GM23338 (cell line): ENCODE results near the gene MEF2D. TPM values are rescaled to one million over a fixed set of nuclear protein-coding genes. Genes with fewer than 3 reads are reported as not detected.

Experiments used
- ATAC-seq: fragments of 200-7000 bp; cut with Tn5 transposase; 3 replicates; pipeline ENCODE4 v1.9.1; 2020
- DNase-seq: peaks from one replicate; pipeline ENCODE4 v3.0.0-alpha.2; 2015; ENCODE audit warnings: low spot score
- H2AFZ ChIP-seq: fragments of 200-600 bp; sonication (generic); 2 replicates; pipeline ENCODE4 v1.8.0; 2016; ENCODE audit warnings: antibody characterized with exemption, mild to moderate bottlenecking, moderate library complexity
- H3F3A ChIP-seq: fragments of 200-600 bp; sonication (generic); replicated peaks from 2 replicates; pipeline ENCODE4 v1.8.0; 2017; ENCODE audit warnings: antibody characterized with exemption, mixed run types, low read depth
- H3K27ac ChIP-seq: fragments of 200-600 bp; sonication (generic); 2 replicates; pipeline ENCODE4 v1.6.1; 2016; ENCODE audit warnings: low read depth
- H3K27me3 ChIP-seq: fragments of 200-600 bp; sonication (generic); 2 replicates; pipeline ENCODE4 v1.8.0; 2016; ENCODE audit warnings: mild to moderate bottlenecking, mixed run types, moderate library complexity; ENCODE audit not compliant: insufficient read depth
- H3K36me3 ChIP-seq: fragments of 200-600 bp; sonication (generic); 2 replicates; pipeline ENCODE4 v1.8.0; 2016; ENCODE audit warnings: mild to moderate bottlenecking; ENCODE audit not compliant: insufficient read depth
- H3K4me1 ChIP-seq: fragments of 200-600 bp; sonication (generic); 2 replicates; pipeline ENCODE4 v1.8.0; 2016; ENCODE audit warnings: mild to moderate bottlenecking, moderate library complexity; ENCODE audit not compliant: insufficient read depth
- H3K4me2 ChIP-seq: fragments of 200-600 bp; sonication (generic); 2 replicates; pipeline ENCODE4 v1.7.1; 2017; ENCODE audit warnings: mixed run types
- H3K4me3 ChIP-seq: fragments of 200-600 bp; sonication (generic); 2 replicates; pipeline ENCODE4 v1.6.1; 2016; ENCODE audit warnings: mixed run types
- H3K79me2 ChIP-seq: fragments of 200-600 bp; sonication (generic); replicated peaks from 2 replicates; pipeline ENCODE4 v1.8.0; 2017; ENCODE audit warnings: mild to moderate bottlenecking; ENCODE audit not compliant: insufficient read depth
- H3K9me2 ChIP-seq: fragments of 200-600 bp; sonication (generic); 2 replicates; pipeline ENCODE4 v1.8.0; 2017; ENCODE audit not compliant: insufficient read depth
- H4K20me1 ChIP-seq: fragments of 200-600 bp; sonication (generic); replicated peaks from 2 replicates; pipeline ENCODE4 v1.8.0; 2017; ENCODE audit warnings: mild to moderate bottlenecking; ENCODE audit not compliant: insufficient read depth
- H3K27ac Mint-ChIP-seq: 2 replicates; pipeline ENCODE4 v1.8.0; 2020; ENCODE audit warnings: inconsistent platforms, mild to moderate bottlenecking, moderate library complexity, mixed read lengths
- H3K27me3 Mint-ChIP-seq: 3 replicates; pipeline ENCODE4 v1.8.0; 2022; ENCODE audit warnings: low read depth, mild to moderate bottlenecking, moderate library complexity, mixed read lengths, inconsistent platforms; ENCODE audit not compliant: insufficient read depth, poor library complexity
- H3K36me3 Mint-ChIP-seq: 3 replicates; pipeline ENCODE4 v1.8.0; 2021; ENCODE audit warnings: low read depth, mild to moderate bottlenecking, inconsistent platforms, moderate library complexity, mixed read lengths
- H3K4me1 Mint-ChIP-seq: 3 replicates; pipeline ENCODE4 v1.8.0; 2020; ENCODE audit warnings: mild to moderate bottlenecking, inconsistent platforms, mixed read lengths
- H3K4me3 Mint-ChIP-seq: 3 replicates; pipeline ENCODE4 v1.8.0; 2021; ENCODE audit warnings: moderate library complexity, mild to moderate bottlenecking, inconsistent platforms, mixed read lengths
- H3K9me3 Mint-ChIP-seq: 3 replicates; pipeline ENCODE4 v1.8.0; 2020; ENCODE audit warnings: moderate library complexity, mild to moderate bottlenecking, inconsistent platforms, mixed read lengths
- CREB1 ChIP-seq: fragments of 250-450 bp; sonication (Bioruptor Pico); IDR thresholded peaks from 2 replicates; pipeline ENCODE4 v1.5.0; 2020; ENCODE audit warnings: low read depth, mild to moderate bottlenecking, moderate library complexity
- EZH2phosphoT487 ChIP-seq: fragments of 200-600 bp; sonication (generic); IDR thresholded peaks from one replicate; pipeline ENCODE4 v1.8.1; 2018; ENCODE audit warnings: antibody characterized with exemption; ENCODE audit not compliant: unreplicated experiment
- JUNB ChIP-seq: IDR thresholded peaks from one replicate; pipeline ENCODE4 v1.6.1; 2016; ENCODE audit warnings: antibody characterized with exemption; ENCODE audit not compliant: unreplicated experiment
- NANOG ChIP-seq: IDR thresholded peaks from 2 replicates; pipeline ENCODE4 v1.6.1; 2016; ENCODE audit warnings: antibody characterized with exemption, borderline replicate concordance
- POLR2AphosphoS5 ChIP-seq: IDR thresholded peaks from 2 replicates; pipeline ENCODE4 v1.6.1; 2016; ENCODE audit warnings: antibody characterized with exemption, low read depth
- STAT1 ChIP-seq: IDR thresholded peaks from one replicate; pipeline ENCODE4 v1.6.1; 2016; ENCODE audit warnings: antibody characterized with exemption; ENCODE audit not compliant: unreplicated experiment
- polyA plus RNA-seq: library from polyadenylated mRNA; unstranded; fragments of >200 nt; fragmentation: Nextera tagmentation; extraction: Ambion mirVana; gene quantifications from 2 replicates; pipeline ENCODE4 v1.2.1, GENCODE V29; 2016
- total RNA-seq: library from RNA; depleted of rRNA; stranded (reverse); fragments of >200 nt; shearing (Covaris generic); gene quantifications from 2 replicates; pipeline ENCODE4 v1.2.3, GENCODE V29; 2014
- TF ChIP-seq, protein P1 (sequence below): IDR thresholded peaks from 2 replicates; pipeline ENCODE4 v1.6.1; 2016; ENCODE audit warnings: antibody characterized with exemption
- TF ChIP-seq, protein P2 (sequence below), 2 experiments: fragments of 200-600 bp in 1 of 2; sonication (generic) in 1 of 2; conservative IDR thresholded peaks; 2 replicates each; pipeline versions ENCODE4 v1.5.1 to v1.6.1; 2016 to 2017; ENCODE audit warnings: antibody characterized with exemption in 2 of 2, low read depth in 2 of 2, mild to moderate bottlenecking in 2 of 2, moderate library complexity in 1 of 2

The MEF2D gene
- total and polyA plus RNA-seq, 2 experiments from 2014 or later: 10.6 to 15.5 TPM

GRCh38 chr1:156461109-156461508 lies 39.5 kb downstream of the MEF2D start:
- 0 out of 2 replicates have a peak, but pooled peaks cover 9% of the 10 kb centered on the region for H3F3A ChIP-seq
- H3K4me1 Mint-ChIP-seq: peaks cover 37% of the 10 kb centered on the region
- no peaks in the 10 kb centered on the region for H4K20me1 ChIP-seq

GRCh38 chr1:156460525-156460924 lies 40.0 kb downstream of the MEF2D start:
- H3K36me3 Mint-ChIP-seq: no peaks in the 10 kb centered on the region
- Histone ChIP-seq H3K4me2 (no peak overlapping the region), H3K79me2 (no peaks in the 10 kb centered on the region), H3K9me2 (no peaks in the 10 kb centered on the region), H3K27me3 (no peaks in the 10 kb centered on the region), H3K4me1 (peaks cover 20% of the 10 kb centered on the region), H3K4me3 (no peak overlapping the region), H3K36me3 (no peaks in the 10 kb centered on the region), H4K20me1 (no peaks in the 10 kb centered on the region), H2AFZ (no peak overlapping the region), H3F3A (0 out of 2 replicates have a peak, but pooled peaks cover 12% of the 10 kb centered on the region), H3K27ac (no peak overlapping the region)
- no peak overlapping the region for H3K4me3 Mint-ChIP-seq
- DNase-seq: no peak
- TF ChIP-seq JUNB (no peak), CREB1 (no peak), NANOG (no peak)
- TF ChIP-seq, protein P1, sequence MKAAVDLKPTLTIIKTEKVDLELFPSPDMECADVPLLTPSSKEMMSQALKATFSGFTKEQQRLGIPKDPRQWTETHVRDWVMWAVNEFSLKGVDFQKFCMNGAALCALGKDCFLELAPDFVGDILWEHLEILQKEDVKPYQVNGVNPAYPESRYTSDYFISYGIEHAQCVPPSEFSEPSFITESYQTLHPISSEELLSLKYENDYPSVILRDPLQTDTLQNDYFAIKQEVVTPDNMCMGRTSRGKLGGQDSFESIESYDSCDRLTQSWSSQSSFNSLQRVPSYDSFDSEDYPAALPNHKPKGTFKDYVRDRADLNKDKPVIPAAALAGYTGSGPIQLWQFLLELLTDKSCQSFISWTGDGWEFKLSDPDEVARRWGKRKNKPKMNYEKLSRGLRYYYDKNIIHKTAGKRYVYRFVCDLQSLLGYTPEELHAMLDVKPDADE: no peak
- TF ChIP-seq, protein P2, sequence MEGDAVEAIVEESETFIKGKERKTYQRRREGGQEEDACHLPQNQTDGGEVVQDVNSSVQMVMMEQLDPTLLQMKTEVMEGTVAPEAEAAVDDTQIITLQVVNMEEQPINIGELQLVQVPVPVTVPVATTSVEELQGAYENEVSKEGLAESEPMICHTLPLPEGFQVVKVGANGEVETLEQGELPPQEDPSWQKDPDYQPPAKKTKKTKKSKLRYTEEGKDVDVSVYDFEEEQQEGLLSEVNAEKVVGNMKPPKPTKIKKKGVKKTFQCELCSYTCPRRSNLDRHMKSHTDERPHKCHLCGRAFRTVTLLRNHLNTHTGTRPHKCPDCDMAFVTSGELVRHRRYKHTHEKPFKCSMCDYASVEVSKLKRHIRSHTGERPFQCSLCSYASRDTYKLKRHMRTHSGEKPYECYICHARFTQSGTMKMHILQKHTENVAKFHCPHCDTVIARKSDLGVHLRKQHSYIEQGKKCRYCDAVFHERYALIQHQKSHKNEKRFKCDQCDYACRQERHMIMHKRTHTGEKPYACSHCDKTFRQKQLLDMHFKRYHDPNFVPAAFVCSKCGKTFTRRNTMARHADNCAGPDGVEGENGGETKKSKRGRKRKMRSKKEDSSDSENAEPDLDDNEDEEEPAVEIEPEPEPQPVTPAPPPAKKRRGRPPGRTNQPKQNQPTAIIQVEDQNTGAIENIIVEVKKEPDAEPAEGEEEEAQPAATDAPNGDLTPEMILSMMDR (conservative IDR thresholded peaks at IDR 0.05; ENCODE audit: low read depth in 2 of 2): no peak
- H3K4me1 Mint-ChIP-seq: peaks cover 33% of the 10 kb centered on the region
- ATAC-seq: no peak
- no peaks in the 10 kb centered on the region for H3K9me3 Mint-ChIP-seq
- H3K27me3 Mint-ChIP-seq: peaks cover 14% of the 10 kb centered on the region
- H3K27ac Mint-ChIP-seq: no peak overlapping the region

More at GRCh38 chr1:156461109-156461508, 39.5 kb downstream of the MEF2D start:
- Histone ChIP-seq H3K4me1 (peaks cover 26% of the 10 kb centered on the region), H3K4me2 (no peak overlapping the region), H3K36me3 (no peaks in the 10 kb centered on the region), H3K27me3 (no peaks in the 10 kb centered on the region), H3K9me2 (no peaks in the 10 kb centered on the region), H2AFZ (no peak overlapping the region), H3K27ac (no peak overlapping the region), H3K79me2 (no peaks in the 10 kb centered on the region), H3K4me3 (no peak overlapping the region)
- no peak for ATAC-seq
- Mint-ChIP-seq H3K27ac (no peak overlapping the region), H3K27me3 (peaks cover 16% of the 10 kb centered on the region), H3K36me3 (no peaks in the 10 kb centered on the region), H3K4me3 (no peak overlapping the region), H3K9me3 (no peaks in the 10 kb centered on the region)
- no peak for TF ChIP-seq POLR2AphosphoS5
- TF ChIP-seq STAT1: no peak
- no peak for TF ChIP-seq JUNB
- no peak for TF ChIP-seq CREB1
- no peak for TF ChIP-seq EZH2phosphoT487
- TF ChIP-seq, protein P2 (conservative IDR thresholded peaks at IDR 0.05; ENCODE audit: low read depth in 2 of 2): no peak
- no peak for DNase-seq
